Astrocyte of the spinal cord (primary cell): ENCODE data around the gene S100A13.
"Not testable (repeated sequence)": the region's sequence is repeated elsewhere in the genome, so short reads cannot be mapped to it uniquely, and the experiment has no call there.

ENCODE experiments used
- DNase-seq: peaks from one replicate; pipeline ENCODE4 v3.0.0; 2011; ENCODE audit warnings: low read depth, low spot score
- H3K4me3 ChIP-seq: 2 replicates; pipeline ENCODE4 v1.5.1; 2011; ENCODE audit warnings: low read depth, mild to moderate bottlenecking, low read length, moderate library complexity
- in situ Hi-C: cut with HindIII; loops from 2 replicates; pipeline ENCODE4 v1.10.0; 2017; ENCODE audit warnings: low sequenced_read_pairs
- TF ChIP-seq, protein P1 (sequence below): IDR thresholded peaks from 2 replicates; pipeline ENCODE4 v1.5.1; 2012; ENCODE audit warnings: low read depth, mild to moderate bottlenecking, low read length, inconsistent platforms

S100A13 gene

DNA sequence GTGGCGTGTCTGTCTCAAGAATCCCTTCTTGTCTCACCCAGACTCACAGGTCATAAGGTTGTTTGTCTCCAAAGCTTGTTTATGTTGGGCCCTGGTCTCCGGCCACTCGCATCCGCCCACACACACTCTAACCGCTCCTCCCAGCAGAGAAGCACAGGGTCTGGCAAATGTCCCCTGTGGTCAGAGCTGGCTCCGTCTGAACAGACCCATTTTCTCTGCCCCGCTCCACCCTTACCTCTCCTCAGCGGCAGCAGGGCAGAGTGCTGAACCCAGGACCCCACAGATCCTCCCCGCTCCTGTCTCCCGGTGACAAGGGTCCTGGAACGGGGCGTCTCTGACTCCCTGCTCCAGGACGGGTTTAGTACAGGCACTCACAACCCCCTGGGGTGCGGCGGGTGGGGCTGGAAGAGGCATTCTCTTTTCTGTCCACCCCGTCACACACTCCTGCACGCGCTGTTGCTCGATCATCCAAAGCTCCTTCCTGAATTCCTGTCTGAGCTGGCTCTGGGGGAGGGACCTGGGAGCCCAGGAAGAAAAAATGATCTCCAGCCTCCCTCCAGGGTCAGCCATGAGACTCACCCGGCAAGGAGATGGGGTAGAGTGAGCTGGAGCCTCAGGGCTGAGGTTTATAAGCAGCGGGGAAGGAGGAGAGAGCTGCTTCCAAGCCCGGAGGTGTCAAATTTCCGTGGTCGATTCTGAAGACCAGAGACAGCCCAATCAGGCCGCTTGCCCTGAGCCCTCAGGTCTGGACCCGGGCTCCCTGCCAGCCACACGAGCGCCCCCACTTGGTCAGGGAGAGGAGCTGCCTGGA, at the start of gene S100A13:
TSS of gene S100A13 (minus strand) at position 602 of the 811 bp plus-strand sequence. CDS start 1,033 bp downstream, outside the sequence.
- H3K4me3 ChIP-seq: peak within 1 kb of the TSS; percentile 74
- in situ Hi-C loops: no loop called here
- TF ChIP-seq, protein P1, sequence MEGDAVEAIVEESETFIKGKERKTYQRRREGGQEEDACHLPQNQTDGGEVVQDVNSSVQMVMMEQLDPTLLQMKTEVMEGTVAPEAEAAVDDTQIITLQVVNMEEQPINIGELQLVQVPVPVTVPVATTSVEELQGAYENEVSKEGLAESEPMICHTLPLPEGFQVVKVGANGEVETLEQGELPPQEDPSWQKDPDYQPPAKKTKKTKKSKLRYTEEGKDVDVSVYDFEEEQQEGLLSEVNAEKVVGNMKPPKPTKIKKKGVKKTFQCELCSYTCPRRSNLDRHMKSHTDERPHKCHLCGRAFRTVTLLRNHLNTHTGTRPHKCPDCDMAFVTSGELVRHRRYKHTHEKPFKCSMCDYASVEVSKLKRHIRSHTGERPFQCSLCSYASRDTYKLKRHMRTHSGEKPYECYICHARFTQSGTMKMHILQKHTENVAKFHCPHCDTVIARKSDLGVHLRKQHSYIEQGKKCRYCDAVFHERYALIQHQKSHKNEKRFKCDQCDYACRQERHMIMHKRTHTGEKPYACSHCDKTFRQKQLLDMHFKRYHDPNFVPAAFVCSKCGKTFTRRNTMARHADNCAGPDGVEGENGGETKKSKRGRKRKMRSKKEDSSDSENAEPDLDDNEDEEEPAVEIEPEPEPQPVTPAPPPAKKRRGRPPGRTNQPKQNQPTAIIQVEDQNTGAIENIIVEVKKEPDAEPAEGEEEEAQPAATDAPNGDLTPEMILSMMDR: peak; percentile 79
- peak; percentile 96 for DNase-seq

DNA sequence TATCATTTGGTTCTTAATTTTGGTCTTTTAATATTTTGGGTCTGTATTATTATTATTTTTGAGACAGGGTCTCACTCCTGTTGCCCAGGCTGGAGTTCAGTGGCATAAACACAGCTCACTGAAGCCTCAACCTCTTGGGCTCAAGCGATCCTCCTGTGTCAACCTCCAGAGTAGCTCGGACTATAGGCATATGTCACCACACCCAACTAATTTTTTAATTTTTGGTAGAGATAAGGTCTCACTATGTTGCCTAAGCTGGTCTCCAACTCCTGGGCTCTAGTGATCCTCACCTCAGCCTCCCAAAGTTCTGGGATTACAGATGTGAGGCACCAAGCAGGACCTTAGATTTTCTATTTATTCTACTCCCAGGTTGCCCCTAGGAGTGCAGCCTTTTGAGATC, 46.2 kb upstream of the S100A13 start:
- H3K4me3 ChIP-seq: no peak overlapping the region
- TF ChIP-seq, protein P1: no peak
- DNase-seq: no peak
- in situ Hi-C loops: no loop called here

DNA sequence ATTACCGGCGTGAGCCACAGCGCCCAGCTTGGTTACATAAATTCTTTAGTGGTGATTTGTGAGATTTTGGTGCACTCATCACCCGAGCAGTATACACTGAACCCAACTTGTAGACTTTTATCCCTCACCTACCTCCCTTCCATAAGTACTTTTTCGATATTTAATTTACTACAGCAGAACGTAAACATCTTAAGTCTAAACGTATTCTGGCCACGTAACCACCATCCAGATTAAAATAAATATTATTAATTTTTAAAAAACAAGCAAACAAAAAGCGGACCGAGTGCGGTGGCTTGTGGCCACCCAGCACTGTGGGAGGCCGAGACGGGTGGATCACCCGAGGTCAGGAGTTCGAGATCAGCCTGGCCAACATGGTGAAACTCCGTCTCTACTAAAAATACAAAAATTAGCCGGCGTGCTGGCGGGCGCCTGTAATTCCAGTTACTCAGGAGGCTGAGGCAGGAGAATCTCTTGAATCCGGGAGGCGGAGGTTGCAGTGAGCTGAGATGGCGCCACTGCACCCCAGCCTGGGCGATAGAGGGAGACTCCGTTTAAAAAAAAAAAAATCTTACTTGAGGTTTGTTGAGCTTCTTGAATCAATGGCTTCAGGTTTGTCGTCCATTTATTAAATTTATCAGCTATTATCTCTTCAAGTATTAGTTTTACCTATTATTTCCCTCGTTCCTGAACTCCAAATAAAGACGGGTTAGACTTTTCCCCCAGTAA, 44.5 kb upstream of the S100A13 start:
- in situ Hi-C loops, DNase-seq: not testable (repeated sequence)

DNA sequence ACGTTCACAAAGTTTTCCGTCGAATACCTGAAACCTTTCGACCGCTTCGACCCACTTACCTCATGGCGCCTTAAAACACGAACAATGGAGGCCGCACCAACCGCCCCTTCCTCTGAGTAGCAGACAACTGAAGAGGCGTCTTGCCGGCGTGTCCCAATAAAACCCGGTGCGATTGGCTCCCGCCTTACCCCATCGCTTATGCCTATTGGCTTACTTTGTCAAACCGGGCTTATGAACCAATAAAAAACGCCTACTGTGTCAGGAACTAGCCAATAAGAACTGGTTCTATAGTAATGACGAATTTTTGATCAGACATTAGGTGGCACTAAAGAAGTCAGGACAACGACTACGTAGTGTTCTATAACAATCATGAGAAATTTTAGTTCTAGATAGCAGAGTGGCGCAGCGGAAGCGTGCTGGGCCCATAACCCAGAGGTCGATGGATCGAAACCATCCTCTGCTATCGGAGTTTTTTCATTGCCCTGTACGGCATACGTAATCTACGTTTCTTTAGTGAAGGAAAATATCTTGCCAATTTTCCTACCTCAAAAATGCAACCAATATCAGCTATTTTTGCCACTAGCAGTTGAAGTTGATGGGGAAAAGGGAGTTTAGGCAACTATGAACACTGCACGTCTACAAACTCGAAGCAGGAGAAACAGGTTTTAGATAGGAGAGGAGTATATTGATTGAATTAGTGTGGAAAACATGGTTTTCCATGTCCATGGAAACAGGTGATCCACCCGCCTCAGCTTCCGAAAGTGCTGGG, 43.7 kb upstream of the S100A13 start, which contains the start of gene ILF2:
TSS of gene ILF2 (minus strand) at position 135 of the 769 bp plus-strand sequence. CDS start at position 64, 71 bp downstream.
- in situ Hi-C loops: no loop called here
- DNase-seq: peak; percentile 100
- TF ChIP-seq, protein P1: no peak
- peak within 1 kb of the TSS; percentile 99 for H3K4me3 ChIP-seq

More for the DNA sequence above, 44.5 kb upstream of the S100A13 start:
- H3K4me3 ChIP-seq: peak overlapping the region; percentile 55

DNA sequence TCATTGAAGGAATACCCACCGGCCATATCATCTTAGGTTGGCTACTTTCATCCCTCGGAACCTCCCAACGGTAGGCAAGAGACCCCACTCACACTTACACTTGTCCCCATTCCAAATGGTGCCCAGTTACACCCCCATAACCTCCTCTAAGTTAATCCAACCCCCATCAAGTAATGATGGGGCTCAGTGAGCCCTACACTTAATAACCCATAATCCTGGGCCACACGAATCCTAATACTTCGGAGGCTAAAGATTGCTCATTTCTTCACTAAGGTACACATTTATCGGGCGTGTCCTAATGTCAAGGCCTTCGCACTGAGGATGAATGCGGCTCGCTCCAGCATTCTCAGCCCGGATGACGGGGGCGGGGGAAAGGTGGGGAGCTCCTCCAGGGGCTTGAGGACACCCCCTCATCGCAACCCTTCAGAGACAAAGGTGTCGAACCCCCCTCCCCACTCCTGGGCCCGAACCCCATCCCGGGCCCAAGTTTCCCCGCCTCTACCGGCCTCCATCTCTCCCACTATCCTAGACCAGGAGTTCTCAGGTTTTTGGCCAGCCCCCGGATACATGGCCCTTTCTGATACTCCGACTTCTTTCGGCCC, 43.1 kb upstream of the S100A13 start:
- TF ChIP-seq, protein P1: no peak
- no peak for DNase-seq
- in situ Hi-C loops: no loop called here
- H3K4me3 ChIP-seq: peak overlapping the region; percentile 99

DNA sequence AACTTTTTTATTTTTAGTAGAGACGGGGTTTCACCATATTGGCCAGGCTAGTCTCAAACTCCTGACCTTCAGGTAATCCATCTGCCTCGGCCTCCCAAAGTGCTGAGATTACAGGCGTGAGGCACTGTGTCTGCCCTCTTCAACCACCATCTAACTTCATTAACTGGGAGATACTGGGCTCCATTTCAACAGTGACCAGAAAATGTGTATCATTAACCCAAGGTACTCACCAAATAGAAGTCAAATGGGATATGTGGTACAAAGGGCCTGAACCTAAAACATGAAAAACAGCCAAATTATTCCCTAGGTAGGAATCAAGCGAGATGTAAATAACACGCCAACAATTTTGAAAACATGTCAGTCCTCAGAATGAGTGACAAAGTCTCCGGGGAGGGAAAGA, 42.3 kb upstream of the S100A13 start:
- H3K4me3 ChIP-seq: peak overlapping the region; percentile 99
- in situ Hi-C loops: no loop called here
- DNase-seq: no peak
- TF ChIP-seq, protein P1: no peak

DNA sequence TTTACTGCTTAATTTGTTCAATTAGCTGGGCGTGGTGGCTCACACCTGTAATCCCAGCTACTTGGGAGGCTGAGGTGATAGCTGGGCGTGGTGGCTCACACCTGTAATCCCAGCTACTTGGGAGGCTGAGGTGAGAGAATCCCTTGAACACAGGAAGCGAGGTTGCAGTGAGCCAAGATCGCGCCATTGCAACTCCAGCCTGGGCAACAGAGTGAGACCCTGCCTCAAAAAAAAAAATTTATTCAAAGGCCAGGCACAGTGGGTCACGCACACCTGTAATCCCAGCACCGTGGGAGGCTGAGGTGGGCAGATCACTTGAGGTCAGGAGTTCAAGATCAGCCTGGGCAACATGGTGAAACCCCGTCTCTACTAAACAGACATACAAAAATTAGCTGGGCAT, 41.4 kb upstream of the S100A13 start:
- DNase-seq, H3K4me3 ChIP-seq, in situ Hi-C loops: not testable (repeated sequence)
